ENCODE data around the gene STRIP2.

Gene STRIP2

DNA sequence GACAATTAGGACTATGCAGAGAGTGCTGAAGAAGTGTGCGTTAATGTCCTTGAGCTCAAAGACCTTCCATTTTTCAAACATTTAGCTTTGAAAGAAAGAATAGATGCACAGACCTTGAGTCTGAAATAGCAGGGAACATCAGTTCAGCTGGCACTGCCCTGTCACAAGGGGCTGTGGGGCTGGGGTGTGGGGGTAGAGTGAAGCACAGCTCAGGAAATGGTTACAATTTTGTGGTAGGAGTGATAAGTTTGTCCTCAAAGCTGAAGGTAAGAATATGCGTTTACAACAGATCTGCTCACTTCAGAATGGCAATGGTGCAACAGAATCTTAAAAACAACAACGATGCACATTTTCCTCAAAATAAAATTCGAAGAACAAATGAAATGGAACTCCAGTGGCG lies 101.7 kb downstream of the STRIP2 start:
- no peak for DNase-seq

DNA sequence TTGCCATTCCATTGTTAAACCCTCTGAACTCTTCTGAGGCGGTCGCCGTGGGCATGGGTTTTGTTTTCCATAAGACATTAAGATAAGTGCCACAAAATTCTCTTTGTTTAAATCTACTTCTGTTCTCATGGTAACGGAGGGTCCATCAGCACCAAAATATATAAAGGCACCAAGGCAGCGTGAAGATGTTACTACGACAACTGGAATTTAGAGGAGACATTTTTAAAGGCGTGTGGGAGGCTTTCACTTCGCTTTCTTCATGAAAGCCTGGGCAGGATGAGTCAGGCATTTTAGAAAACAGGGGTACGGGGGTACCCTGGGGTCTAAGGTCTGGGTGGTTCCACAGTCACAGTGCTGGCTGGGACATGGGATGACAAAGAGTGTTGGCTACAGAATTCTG lies 102.1 kb downstream of the STRIP2 start:
- DNase-seq, result no peak
